ENCODE measurements around the gene SPHKAP.
A peak's percentile ranks its signal among the peaks of the same experiment; 100 is the strongest.

Gene SPHKAP

GRCh38 chr2:227990937-227991336 lies 190.6 kb downstream of the SPHKAP start:
- no peak for TF ChIP-seq CTCF (IDR thresholded peaks at IDR 0.05; ENCODE audit: insufficient read depth, low read depth, low read length, missing control alignments)
- H3K4me3 ChIP-seq (ENCODE audit: low read length): no peak overlapping the region
- DNase-seq (ENCODE audit: low read depth): no peak

GRCh38 chr2:227973241-227973640 lies 208.2 kb downstream of the SPHKAP start:
- H3K4me3 ChIP-seq (ENCODE audit: low read length): no peak overlapping the region
- DNase-seq (ENCODE audit: low read depth): no peak
- no peak for TF ChIP-seq CTCF (IDR thresholded peaks at IDR 0.05; ENCODE audit: insufficient read depth, low read depth, low read length, missing control alignments)

GRCh38 chr2:227971619-227972230 lies 209.8 kb downstream of the SPHKAP start:
- DNase-seq (ENCODE audit: low read depth): no peak
- no peak overlapping the region for H3K4me3 ChIP-seq (ENCODE audit: low read length)
- no peak for TF ChIP-seq CTCF (IDR thresholded peaks at IDR 0.05; ENCODE audit: insufficient read depth, low read depth, low read length, missing control alignments)

GRCh38 chr2:227960317-227960716 lies 221.2 kb downstream of the SPHKAP start:
- no peak for TF ChIP-seq CTCF (IDR thresholded peaks at IDR 0.05; ENCODE audit: insufficient read depth, low read depth, low read length, missing control alignments)
- H3K4me3 ChIP-seq (ENCODE audit: low read length): no peak overlapping the region
- no peak for DNase-seq (ENCODE audit: low read depth)

GRCh38 chr2:227942965-227943364 lies 238.5 kb downstream of the SPHKAP start:
- DNase-seq (ENCODE audit: low read depth): no peak
- H3K4me3 ChIP-seq (ENCODE audit: low read length): no peak overlapping the region
- no peak for TF ChIP-seq CTCF (IDR thresholded peaks at IDR 0.05; ENCODE audit: insufficient read depth, low read depth, low read length, missing control alignments)

GRCh38 chr2:227942021-227942420 lies 239.5 kb downstream of the SPHKAP start:
- peak; percentile 29 for DNase-seq (ENCODE audit: low read depth)
- TF ChIP-seq CTCF (IDR thresholded peaks at IDR 0.05; ENCODE audit: insufficient read depth, low read depth, low read length, missing control alignments): no peak
- no peak overlapping the region for H3K4me3 ChIP-seq (ENCODE audit: low read length)

All from epithelial cell of esophagus (primary cell).